COLO668 (cell line): ENCODE data around the gene MEIKIN.

Experiments
- DNase-seq: peaks from one replicate; lab custom pipeline; 2025; ENCODE audit not compliant: unreplicated experiment; lab: John Stamatoyannopoulos, UW

Gene MEIKIN

GRCh38 chr5:131974016-131974415 is 28.6 kb upstream of the MEIKIN start:
- DNase-seq, result no peak

GRCh38 chr5:131973089-131973712 is 27.7 kb upstream of the MEIKIN start:
- DNase-seq, result no peak

DNA sequence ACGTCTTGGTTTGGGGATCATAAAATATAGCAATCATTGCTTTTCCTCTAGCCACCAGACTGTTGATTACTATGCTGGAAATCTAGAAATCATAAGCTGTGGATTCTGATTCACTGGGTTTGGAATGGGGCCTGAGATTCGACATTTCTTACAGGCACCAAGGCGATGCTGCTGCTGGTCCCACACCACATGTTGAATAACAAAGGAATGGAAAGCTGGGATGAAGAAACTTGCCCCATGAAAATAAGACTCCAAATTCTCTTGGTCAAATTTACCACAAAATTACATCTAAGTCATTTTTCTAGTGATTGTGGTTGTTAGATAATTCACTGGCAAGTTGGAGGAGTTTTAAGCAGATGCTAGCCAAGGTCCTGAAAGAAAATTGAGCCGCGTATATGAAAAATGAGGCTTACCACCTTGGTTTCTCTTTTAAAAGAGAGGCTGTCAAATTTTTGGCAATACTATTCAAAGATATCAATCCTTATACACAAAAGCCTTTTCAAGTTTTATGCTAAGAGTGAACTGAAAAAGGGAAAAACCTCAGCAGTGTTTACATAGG is 23.0 kb upstream of the MEIKIN start:
- no peak for DNase-seq

DNA sequence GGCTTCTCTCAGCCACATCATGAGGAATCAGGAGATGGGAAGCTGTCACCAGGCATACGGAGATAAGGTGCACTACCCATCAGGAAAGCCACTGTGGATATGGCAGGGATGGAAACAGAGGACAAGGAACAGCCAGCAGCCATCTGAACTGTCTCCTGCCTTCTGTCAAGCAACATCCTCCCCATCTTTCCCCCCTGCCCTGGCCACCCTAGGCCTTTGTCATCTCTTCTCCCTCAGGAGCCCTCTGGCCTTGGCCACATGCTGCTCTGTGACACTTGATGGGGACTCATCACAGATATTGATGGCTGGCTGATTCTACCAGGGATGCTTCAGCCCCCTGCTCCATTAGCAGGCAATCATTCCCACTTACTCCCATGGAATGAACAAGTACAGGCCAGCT is 21.1 kb upstream of the MEIKIN start:
- DNase-seq, result no peak

DNA sequence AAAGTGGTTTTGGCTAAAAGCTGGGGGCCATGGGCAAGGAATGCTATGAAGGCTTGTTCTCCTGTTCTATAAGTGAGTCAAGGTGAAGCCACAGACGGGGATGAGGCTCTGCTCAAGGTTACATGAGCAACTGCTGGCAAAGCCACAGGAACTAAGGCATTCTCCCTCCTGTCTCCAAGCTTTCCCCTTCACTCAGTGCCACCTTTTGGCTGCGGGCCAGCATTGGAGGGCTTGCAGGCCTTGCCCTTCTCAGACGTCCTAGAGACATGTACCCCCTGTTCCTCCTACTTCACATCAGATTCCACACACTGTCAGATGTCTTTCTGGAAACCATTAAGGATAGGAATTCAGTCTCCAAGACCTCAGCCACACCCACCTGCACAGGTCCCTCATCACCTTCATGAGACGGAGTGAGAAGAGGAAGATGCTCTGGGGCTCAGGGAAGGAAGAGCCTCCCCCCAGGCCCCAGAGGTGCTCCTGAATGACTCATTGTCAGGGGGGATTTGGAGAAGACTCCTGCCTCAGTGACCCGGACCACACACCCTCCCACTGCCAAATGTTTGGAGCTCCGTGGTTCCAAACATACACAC is 20.5 kb upstream of the MEIKIN start:
- no peak for DNase-seq

DNA sequence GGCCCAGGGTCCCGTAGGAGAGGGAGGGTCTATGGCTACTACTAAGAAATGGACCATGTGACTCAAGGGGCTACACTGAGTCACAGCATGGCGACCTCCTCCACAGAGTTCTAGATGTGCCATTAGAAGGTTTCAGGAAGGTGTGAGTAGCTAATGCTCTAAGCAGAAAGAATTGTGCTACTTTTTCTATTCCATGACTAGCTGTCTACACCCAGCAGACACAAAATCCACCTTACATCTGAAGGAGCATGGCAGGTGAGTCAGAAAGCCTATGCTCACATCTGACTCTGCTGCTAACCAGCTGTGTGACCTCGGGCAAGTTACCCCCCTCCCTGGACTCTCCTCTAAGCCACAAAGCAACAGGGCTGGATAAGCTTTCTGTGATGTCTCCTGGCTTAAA is 14.4 kb upstream of the MEIKIN start:
- DNase-seq, result no peak

DNA sequence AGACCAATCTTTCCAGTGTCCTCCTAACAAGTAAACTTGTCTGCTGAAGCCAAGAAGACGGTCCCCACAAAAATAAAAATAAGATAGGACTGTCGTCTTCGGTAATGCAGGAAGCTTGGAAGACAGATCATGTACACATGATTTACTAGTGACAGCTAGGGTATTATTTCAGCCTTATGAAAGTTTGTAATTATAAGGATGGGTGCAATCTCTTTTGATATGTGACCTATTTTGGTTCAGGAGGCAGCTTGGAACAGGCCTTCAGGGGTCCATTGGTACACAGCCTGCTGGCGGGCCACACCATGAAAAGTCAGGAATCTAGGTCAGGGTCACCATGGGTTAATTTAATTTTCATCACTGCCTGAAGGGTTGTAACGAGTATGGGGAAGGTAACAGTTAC is 13.7 kb upstream of the MEIKIN start:
- no peak for DNase-seq

DNA sequence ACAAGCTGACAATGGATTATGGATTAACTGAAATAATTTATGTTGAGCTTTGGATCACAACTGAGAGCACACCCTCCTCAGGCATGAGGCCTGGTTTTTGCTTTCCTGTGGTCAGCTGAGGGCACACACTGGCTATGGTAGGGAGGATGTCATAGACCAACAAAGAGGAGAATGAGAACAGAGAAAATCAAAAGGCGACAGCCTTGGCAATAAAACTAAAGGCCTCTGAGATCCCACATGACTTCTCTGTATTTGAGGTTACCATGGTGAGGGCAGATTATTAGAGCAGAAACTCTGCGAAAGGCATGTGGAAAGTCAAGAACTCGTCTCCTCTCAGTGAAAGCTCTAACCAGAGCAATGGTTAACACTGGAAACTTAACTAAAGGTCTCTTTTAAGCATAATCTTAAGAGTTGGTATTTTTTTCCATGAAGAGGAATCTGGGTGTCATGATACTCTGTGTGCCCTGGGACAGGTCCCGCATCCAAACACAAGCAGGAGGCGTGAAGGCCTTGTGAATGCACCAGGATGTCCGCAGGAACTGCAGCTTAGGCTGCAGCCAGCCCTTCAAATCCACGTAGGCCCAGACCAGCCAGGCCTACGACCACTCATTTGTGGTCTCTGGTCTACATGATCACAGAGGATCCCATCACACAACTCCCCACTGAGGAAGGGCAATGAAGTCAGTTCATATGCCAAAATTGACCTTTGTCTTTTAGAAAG is 12.4 kb upstream of the MEIKIN start:
- no peak for DNase-seq

DNA sequence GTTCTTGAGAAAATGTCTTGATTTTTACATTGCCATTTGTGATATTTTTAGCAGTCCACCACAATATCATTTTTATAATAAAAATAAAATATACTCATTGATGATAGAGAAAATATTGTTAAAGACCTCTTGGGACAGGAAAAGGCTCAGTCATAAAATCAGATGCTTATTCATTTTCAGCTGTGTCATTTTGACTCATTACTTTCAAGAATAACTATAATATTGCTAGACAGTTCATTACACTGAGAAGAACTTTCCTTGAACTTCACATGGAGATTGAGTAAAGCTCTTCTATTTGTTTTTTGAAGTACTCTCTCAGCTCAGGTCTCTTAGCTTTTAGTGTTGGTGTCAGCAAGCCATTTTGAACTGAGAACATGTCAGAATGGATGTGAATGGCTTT is 8.5 kb upstream of the MEIKIN start:
- DNase-seq, result no peak

GRCh38 chr5:131952301-131952857 is 6.9 kb upstream of the MEIKIN start:
- DNase-seq, result no peak

DNA sequence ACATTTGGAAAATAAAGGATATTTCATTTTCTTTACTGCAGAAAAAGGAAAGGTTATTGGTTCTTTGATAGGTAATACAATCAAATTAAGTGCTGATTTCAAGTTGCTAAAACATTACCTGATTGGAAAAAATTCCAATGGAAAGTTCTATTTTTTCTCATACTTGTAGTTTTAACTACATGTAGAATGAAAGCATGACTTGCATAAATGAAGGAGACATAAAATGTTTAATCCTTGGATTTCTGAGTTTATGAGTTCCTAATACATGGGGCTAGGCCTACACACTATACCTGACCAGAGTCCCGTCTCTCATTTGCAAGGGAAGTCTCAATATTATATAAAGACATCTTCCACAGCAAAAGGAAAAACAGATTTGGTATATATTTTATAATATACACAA is 5.2 kb upstream of the MEIKIN start:
- DNase-seq, result no peak

DNA sequence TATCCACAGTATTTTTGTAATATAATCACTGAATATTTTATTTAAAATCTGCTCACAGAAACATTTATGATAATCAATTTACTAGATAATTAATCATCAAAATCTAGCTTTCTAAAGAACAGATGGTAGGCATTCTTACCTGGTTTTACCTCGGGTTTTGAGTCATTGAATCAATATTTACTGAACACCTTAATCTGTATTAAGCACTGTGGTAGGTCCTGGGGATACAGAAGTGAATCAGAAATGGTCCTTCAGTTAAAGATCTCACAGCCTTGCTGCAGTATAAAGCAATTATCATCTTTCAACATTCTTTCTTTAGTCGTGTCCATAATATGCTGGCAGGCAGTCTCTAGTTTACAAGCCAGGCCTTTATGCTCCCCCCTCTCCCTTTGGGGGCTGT is 2.0 kb upstream of the MEIKIN start:
- DNase-seq, result no peak

DNA sequence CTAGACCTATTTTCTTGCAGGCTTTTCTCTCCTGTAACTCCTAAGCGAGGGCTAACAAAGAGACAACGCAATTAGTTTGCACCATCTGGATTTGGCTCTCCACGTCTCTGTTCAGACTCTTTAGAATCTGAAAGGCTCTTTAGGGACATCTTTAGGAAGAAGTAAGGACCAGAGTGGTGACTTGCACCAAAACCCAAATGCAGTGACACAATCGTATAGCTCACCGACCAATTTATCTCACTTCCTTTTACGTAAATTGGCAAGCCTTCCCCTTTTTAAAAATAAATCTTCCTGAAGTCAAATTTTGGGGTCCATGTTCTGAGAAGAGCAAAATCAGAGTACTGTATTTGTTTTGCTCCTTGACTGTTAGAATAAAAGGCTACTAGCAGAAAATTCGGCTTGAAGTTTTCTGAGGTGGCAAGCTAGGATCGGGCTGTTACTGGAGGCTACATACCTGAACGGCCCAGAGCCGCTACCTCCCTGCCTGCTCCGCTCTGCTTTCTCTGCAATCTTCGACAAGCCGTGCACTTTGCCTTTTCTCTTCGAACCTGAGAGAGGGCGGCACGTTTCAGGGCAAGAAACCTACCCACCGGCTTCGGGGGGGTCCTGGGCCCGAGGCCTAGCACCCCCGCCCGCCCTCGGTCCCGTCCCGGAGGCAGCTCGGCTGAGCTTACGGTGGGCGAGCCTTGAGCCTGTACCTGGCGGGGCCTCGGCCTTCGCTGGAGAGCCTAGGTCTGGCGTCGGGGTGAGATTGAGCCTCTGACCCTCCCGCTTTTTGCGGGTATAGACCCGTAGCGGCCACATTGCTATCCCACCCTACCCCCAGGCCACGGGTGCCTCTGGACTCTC is 537 bp downstream of the MEIKIN start:
- no peak for DNase-seq

- DNase-seq, result no peak
These were observed 1.5 kb downstream of the MEIKIN start for GRCh38 chr5:131943916-131944315.

- DNase-seq, result no peak
These were observed 3.4 kb downstream of the MEIKIN start for GRCh38 chr5:131942016-131942415.

- no peak for DNase-seq
These were observed 5.6 kb downstream of the MEIKIN start for GRCh38 chr5:131939690-131940345.

DNA sequence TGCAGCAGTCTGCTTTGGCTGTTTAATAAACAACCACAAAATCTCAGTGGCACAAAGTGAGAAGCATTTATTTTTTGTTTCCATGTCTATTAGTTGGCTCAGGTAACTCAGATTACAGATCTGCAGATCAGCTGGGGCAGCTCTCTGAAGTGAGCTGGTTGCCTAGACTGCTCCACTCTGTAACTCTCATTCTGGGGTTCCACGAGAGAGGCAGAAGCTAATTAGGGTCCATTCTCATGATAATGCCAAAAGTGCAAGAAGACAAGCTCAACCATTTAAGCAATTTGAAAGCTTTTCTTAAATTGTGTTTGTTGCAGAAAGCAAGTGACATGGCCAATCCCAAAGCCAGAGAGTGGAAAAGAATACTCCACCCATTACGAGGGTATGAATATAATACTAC is 13.2 kb downstream of the MEIKIN start:
- DNase-seq, result no peak

DNA sequence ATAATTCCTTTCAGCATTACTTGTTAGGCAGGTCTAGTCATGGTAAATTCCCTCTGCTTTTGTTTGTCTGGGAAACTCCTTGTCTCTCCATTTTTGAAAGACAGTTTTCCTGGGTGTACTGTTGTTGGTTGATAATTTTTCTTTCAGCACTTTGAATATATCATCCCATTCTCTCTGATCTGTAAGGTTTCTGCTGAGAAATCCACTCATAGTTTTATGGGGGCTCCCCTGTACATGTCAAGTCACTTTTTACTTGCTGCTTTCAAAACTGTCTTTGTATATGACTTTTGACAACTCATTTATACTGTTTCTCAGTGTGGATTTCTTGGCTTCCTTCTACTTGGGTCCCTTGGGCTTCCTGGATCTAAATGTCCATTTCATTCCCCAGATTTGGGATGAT is 16.5 kb downstream of the MEIKIN start:
- no peak for DNase-seq

GRCh38 chr5:131926168-131926567 is 19.3 kb downstream of the MEIKIN start:
- no peak for DNase-seq

DNA sequence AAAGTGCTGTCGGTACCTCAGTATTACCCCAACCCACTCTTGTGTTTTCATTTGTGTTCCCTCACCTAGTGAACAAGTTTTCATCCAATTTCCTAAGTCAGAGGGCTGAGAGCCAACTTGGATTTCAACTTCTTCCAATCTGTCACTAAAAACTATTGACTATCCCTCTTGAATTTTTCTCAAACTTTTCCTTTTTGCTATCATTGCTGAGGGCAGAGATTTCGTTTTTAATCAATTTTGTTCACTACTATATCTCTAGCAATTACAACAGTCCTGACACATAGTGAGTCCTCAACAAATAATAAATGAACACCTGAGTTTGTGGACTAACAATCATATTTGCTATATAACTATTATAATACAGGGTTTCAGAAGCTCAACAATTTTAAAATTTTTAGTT is 29.0 kb downstream of the MEIKIN start:
- DNase-seq, result no peak

DNA sequence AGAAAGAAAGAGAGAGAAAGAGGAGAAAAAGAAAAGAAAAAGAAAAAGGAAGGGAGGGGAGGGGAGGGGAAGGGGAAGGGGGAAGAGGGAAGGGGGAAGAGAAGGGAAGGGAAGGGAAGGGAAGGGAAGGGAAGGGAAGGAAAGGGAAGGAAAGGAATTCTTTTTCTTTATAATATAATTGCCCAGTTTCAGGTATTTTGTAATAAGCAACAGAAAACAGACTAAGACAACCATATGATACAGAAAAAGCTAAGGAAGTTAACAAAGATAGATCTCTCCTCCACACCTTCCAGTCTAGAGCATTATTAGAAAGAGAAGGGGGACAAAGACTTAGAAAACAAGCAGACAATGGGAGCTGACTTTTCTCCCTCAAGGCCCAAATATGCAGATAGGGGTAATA is 31.0 kb downstream of the MEIKIN start:
- no peak for DNase-seq
